ENCODE data around the gene TNC.

The TNC gene

DNA sequence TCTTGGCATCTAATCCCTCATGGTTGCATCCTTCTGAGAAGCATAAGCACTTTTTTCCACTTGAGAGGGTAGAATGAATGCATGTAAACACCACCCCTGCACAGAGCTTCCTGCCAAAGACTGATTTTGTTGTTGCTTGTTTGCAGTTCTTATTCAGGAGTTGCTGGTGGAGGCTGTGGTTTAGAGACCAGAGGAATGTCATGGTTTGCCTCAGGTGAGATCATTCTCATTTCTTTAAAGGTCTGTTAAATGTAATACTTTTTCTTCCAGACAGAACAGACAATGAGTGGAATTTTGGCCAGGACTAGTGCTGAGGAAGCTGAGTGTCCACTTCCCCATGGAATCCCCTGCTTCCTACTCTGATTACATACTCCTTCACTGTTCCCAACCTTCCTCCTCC is 3.2 kb upstream of the TNC start:
- no peak for DNase-seq (ENCODE audit: extremely low read depth, low read depth)
- TF ChIP-seq, protein P1, sequence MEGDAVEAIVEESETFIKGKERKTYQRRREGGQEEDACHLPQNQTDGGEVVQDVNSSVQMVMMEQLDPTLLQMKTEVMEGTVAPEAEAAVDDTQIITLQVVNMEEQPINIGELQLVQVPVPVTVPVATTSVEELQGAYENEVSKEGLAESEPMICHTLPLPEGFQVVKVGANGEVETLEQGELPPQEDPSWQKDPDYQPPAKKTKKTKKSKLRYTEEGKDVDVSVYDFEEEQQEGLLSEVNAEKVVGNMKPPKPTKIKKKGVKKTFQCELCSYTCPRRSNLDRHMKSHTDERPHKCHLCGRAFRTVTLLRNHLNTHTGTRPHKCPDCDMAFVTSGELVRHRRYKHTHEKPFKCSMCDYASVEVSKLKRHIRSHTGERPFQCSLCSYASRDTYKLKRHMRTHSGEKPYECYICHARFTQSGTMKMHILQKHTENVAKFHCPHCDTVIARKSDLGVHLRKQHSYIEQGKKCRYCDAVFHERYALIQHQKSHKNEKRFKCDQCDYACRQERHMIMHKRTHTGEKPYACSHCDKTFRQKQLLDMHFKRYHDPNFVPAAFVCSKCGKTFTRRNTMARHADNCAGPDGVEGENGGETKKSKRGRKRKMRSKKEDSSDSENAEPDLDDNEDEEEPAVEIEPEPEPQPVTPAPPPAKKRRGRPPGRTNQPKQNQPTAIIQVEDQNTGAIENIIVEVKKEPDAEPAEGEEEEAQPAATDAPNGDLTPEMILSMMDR (IDR thresholded peaks at IDR 0.05; ENCODE audit: low read depth, low read length) = no peak

DNA sequence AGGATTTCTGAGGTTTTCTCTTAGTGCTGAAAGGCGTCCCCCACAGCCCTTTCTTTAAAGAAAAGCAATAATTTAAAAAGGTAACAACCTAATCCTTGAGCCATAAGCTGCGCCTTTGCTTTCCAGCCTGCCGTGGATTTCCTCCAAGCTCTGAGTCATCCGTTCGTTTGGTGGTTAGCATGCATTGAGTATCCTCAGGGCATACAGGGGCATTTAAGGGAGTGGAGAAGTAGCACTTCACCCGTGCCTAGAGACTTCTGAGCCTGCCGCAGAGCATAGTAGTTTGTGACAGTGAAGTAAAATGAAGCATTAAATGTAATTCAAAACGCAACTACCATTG is 892 bp upstream of the TNC start:
- TF ChIP-seq, protein P1 (IDR thresholded peaks at IDR 0.05; ENCODE audit: low read depth, low read length) = no peak
- DNase-seq (ENCODE audit: extremely low read depth, low read depth) = peak; percentile 57

DNA sequence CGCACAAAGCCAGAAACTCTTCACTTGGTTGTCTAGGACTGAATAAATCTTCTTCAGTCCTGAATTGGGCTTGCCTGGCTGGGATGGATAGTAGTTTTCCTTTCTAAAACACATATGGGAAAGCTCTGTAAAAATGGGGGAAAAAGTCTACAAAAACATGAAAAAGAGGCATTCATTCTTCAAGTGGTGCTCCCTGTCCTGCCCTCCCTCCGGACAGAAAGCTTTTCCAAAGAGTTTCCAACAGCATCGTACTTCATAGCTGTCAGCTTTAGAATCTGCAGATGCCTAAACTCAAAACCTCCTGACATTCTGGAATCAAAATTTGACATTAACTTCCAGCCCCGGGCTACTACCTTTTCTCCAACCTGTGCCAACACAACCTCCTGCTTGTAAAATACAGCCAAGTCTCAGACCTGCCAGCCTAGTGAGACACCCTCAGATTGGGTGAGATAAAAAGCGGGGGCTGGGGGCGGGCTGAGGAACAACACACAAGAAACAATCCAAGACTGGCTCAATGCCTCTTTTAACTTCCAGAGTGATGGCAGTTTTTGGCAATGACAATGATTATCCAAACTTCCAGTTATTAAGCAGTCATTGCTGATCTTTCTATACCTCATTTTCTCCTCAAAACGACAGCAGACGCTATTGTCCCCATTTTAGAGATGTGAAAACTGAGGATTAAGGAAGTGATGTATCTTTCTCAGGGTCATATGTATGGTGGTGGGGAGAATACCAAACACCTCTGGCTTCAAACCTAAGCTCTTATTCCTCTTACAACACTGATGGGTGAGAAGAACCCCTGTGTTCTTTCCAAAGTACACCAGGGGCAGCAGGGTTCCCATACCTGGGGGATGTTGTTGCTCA is 1.3 kb downstream of the TNC start:
- TF ChIP-seq, protein P1 (IDR thresholded peaks at IDR 0.05; ENCODE audit: low read depth, low read length) = no peak
- no peak for DNase-seq (ENCODE audit: extremely low read depth, low read depth)

DNA sequence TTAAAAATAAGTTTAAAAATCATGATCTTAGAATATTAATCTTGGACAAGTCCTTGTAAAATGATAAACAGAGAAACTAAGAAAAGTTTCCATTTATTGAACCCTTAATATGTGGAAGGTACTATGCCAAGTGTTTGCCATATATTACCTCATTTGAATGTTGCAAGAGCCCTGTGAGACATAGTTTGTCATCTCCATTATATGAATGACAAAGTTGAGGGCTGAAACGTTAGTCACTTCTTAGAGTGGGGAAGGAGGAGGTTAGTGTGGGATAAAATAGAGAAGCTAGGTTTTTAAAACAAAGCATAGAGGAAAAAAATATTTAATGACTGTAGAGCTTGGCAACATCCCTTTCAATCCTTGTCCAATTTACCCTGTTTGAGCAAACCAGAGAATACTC is 2.0 kb downstream of the TNC start:
- no peak for DNase-seq (ENCODE audit: extremely low read depth, low read depth)
- TF ChIP-seq, protein P1 (IDR thresholded peaks at IDR 0.05; ENCODE audit: low read depth, low read length) = no peak

DNA sequence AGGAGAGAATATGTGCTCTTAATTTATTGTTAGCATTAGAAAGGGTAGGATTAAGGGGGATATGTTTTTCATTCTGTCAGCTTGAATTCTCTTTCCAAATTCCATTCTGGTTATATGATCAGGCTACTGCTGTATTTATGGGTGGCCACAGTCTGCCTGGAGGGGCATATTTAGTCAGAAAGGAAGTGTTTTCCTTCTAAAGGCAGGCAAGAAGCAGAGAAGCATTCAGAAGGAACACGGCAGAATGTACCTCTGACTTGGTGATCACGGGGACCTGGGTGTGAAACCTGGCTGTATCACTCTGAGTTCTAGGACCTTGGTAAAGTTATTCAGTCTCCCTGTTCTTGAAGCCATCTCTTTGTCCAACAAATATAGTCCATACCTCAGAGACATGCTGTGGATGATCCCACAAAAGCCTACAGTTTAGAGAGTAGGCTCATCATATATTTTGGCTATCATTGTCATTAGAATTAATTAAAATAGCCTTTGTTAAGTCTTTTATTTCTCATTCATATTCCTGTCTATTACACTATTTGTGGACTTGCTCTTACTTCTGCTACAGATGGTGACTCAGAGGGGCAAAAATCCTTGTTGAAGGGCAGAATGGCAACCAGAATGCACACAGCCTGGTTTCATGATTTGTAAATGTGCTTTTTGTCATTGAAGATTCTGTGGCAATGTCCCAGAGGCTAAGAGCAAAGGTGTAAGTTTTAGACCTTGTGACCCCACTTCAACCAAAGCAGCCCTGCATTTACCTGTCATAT is 2.7 kb downstream of the TNC start:
- no peak for DNase-seq (ENCODE audit: extremely low read depth, low read depth)
- TF ChIP-seq, protein P1 (IDR thresholded peaks at IDR 0.05; ENCODE audit: low read depth, low read length) = no peak

DNA sequence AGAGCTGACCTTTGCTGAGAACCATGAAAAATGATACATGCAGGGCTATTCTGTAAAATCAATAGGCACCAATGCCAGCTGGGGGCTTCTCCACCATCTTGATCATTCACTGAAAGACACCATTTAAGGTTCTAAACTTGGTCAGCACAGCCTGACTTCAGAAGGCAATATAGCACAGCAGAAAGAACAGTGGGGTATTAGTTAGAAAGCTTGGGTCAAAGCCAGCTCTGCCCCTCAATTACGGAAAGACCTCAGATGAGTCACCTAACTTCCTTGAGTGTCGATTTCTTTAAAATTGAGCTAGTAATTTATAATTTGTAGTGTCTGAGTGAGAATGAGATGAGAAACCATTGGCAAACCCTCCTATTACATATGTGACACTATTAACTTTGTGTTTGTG is 3.4 kb downstream of the TNC start:
- no peak for DNase-seq (ENCODE audit: extremely low read depth, low read depth)
- TF ChIP-seq, protein P1 (IDR thresholded peaks at IDR 0.05; ENCODE audit: low read depth, low read length) = no peak

DNA sequence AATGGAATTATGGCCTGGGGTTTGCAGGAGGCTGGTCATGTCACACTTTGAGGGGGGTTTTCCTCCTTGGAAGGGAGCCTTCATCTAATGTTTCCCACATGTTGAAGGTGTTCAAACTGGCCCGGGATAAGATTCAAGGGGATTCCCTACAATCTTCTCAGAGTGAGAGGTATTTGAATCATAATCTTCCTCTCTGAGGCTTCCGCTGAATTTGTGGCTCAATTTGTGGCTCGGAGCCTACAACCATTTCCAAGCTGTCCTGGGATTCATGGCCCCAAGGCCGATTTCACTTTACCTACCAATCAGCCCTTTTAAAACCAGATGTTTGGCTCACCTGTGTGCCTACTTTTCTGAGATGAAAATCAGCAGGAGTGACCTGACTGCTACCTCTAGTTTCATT is 3.9 kb downstream of the TNC start:
- TF ChIP-seq, protein P1 (IDR thresholded peaks at IDR 0.05; ENCODE audit: low read depth, low read length) = no peak
- no peak for DNase-seq (ENCODE audit: extremely low read depth, low read depth)

Measured in AG09319 (cell line).